ENCODE results near the gene SPO11. TPM values are rescaled to one million over a fixed set of nuclear protein-coding genes. Genes with fewer than 3 reads are reported as not detected.
"Not testable (repeated sequence)": the region's sequence is repeated elsewhere in the genome, so short reads cannot be mapped to it uniquely, and the experiment has no call there.

The SPO11 gene
- total and polyA plus RNA-seq, 2 experiments from 2014 or later = not detected

- ATAC-seq; H3K9me2 ChIP-seq (ENCODE audit: insufficient read depth); H3F3A ChIP-seq (replicated peaks; ENCODE audit: low read depth); H3K27ac Mint-ChIP-seq; H3K4me3 Mint-ChIP-seq; H3K27me3 Mint-ChIP-seq (ENCODE audit: insufficient read depth, low read depth, poor library complexity); H3K4me1 Mint-ChIP-seq; H3K4me1 ChIP-seq (ENCODE audit: insufficient read depth); H3K27me3 ChIP-seq (ENCODE audit: insufficient read depth); DNase-seq (ENCODE audit: low spot score); H3K27ac ChIP-seq (ENCODE audit: low read depth); H3K9me3 Mint-ChIP-seq; H3K36me3 Mint-ChIP-seq (ENCODE audit: low read depth); H3K36me3 ChIP-seq (ENCODE audit: insufficient read depth); H4K20me1 ChIP-seq (replicated peaks; ENCODE audit: insufficient read depth): not testable (repeated sequence)
- H2AFZ ChIP-seq = peak overlapping the region; percentile 72; the same call in 1 of the 2 replicates
- peak overlapping the region; percentile 37; the same call in 1 of the 2 replicates for H3K4me2 ChIP-seq
- peaks cover 22% of the 10 kb centered on the region for H3K79me2 ChIP-seq (replicated peaks; ENCODE audit: insufficient read depth)
- H3K4me3 ChIP-seq = peak overlapping the region; percentile 32; the same call in 1 of the 2 replicates
Measured at GRCh38 chr20:57348200-57348921, 18.8 kb downstream of the SPO11 start.

- not testable (repeated sequence) for ATAC-seq; H3K4me3 ChIP-seq; H3K27ac ChIP-seq (ENCODE audit: low read depth); DNase-seq (ENCODE audit: low spot score); H3K4me3 Mint-ChIP-seq; H3K27me3 ChIP-seq (ENCODE audit: insufficient read depth); H3K4me1 ChIP-seq (ENCODE audit: insufficient read depth); H3K27ac Mint-ChIP-seq; H3K4me1 Mint-ChIP-seq; H3K4me2 ChIP-seq; H3K9me3 Mint-ChIP-seq; H3K9me2 ChIP-seq (ENCODE audit: insufficient read depth); H3K27me3 Mint-ChIP-seq (ENCODE audit: insufficient read depth, low read depth, poor library complexity); H2AFZ ChIP-seq; H3F3A ChIP-seq (replicated peaks; ENCODE audit: low read depth); H3K36me3 ChIP-seq (ENCODE audit: insufficient read depth)
- peaks cover 15% of the 10 kb centered on the region for H3K36me3 Mint-ChIP-seq (ENCODE audit: low read depth)
- H3K79me2 ChIP-seq (replicated peaks; ENCODE audit: insufficient read depth) = peaks cover 29% of the 10 kb centered on the region
- H4K20me1 ChIP-seq (replicated peaks; ENCODE audit: insufficient read depth) = peaks cover 12% of the 10 kb centered on the region; the same call in 1 of the 2 replicates
Measured at GRCh38 chr20:57348922-57349574, 19.4 kb downstream of the SPO11 start.

GRCh38 chr20:57350081-57350710 lies 20.6 kb downstream of the SPO11 start:
- H2AFZ ChIP-seq = no peak overlapping the region
- H3K9me2 ChIP-seq (ENCODE audit: insufficient read depth) = no peaks in the 10 kb centered on the region
- H3K36me3 ChIP-seq (ENCODE audit: insufficient read depth) = peaks cover 17% of the 10 kb centered on the region; the same call in 1 of the 2 replicates
- Mint-ChIP-seq H3K4me3 (peak overlapping the region; percentile 52), H3K36me3 (ENCODE audit: low read depth) (peaks cover 26% of the 10 kb centered on the region), H3K27me3 (ENCODE audit: insufficient read depth, low read depth, poor library complexity) (peaks cover 9% of the 10 kb centered on the region), H3K4me1 (peaks cover 8% of the 10 kb centered on the region), H3K27ac (no peak overlapping the region), H3K9me3 (peaks cover 2% of the 10 kb centered on the region; the same call in 1 of the 3 replicates)
- peaks cover 13% of the 10 kb centered on the region; the same call in 1 of the 2 replicates for H4K20me1 ChIP-seq (replicated peaks; ENCODE audit: insufficient read depth)
- no peak overlapping the region for H3K4me2 ChIP-seq
- H3K4me3 ChIP-seq = no peak overlapping the region
- peaks cover 33% of the 10 kb centered on the region for H3K79me2 ChIP-seq (replicated peaks; ENCODE audit: insufficient read depth)
- H3K27me3 ChIP-seq (ENCODE audit: insufficient read depth) = 0 out of 2 replicates have a peak, but pooled peaks cover 6% of the 10 kb centered on the region
- 0 out of 2 replicates have a peak, but pooled peaks cover 8% of the 10 kb centered on the region for H3K4me1 ChIP-seq (ENCODE audit: insufficient read depth)
- DNase-seq (ENCODE audit: low spot score) (no peak), ATAC-seq (no peak)
- no peaks in the 10 kb centered on the region for H3F3A ChIP-seq (replicated peaks; ENCODE audit: low read depth)
- no peak overlapping the region for H3K27ac ChIP-seq (ENCODE audit: low read depth)
- no peak for TF ChIP-seq ZNF114 (CRISPR knock-in tag; IDR thresholded peaks at IDR 0.05)
- TF ChIP-seq ETS1 (IDR thresholded peaks at IDR 0.05) = no peak
- no peak for TF ChIP-seq STAT1 (IDR thresholded peaks at IDR 0.05; ENCODE audit: unreplicated experiment)
- TF ChIP-seq REST (IDR thresholded peaks at IDR 0.05; ENCODE audit: unreplicated experiment) = no peak
- no peak for TF ChIP-seq POLR2AphosphoS5 (IDR thresholded peaks at IDR 0.05; ENCODE audit: low read depth)
- no peak for TF ChIP-seq JUNB (IDR thresholded peaks at IDR 0.05; ENCODE audit: unreplicated experiment)
- no peak for TF ChIP-seq EZH2 (IDR thresholded peaks at IDR 0.05; ENCODE audit: low read depth, unreplicated experiment)

Data from GM23338 (cell line).